Lung (tissue), 12 donors: Measurements from ENCODE around the gene PDE4B. TPM values are rescaled to one million over a fixed set of nuclear protein-coding genes. Genes with fewer than 3 reads are reported as not detected.

ENCODE experiments used
- ATAC-seq: fragments of 200-7000 bp; cut with Tn5 transposase; one replicate; pipeline ENCODE4 v1.9.1; 2020; ENCODE audit warnings: moderate number of reproducible peaks; ENCODE audit not compliant: insufficient read depth, low FRiP score
- DNase-seq, 3 donors: peaks; one replicate each; pipeline ENCODE4 v3.0.0-alpha.2; 2013 to 2017
- H3K27ac ChIP-seq, 2 donors: one replicate each; pipeline ENCODE4 v1.5.1; 2013; ENCODE audit warnings: mild to moderate bottlenecking in 2 of 2, moderate library complexity in 2 of 2, control low read depth in 1 of 2, inconsistent platforms in 1 of 2, low read depth in 1 of 2, low read length in 1 of 2
- H3K27me3 ChIP-seq, 3 donors: one replicate each; pipeline ENCODE4 v1.5.1; 2013; ENCODE audit warnings: low read length in 2 of 3; ENCODE audit not compliant: control insufficient read depth in 3 of 3, insufficient read depth in 3 of 3
- H3K36me3 ChIP-seq, 4 donors: one replicate each; pipeline ENCODE4 v1.5.1; 2013; ENCODE audit warnings: low read length in 4 of 4, mild to moderate bottlenecking in 1 of 4, moderate library complexity in 1 of 4; ENCODE audit not compliant: control insufficient read depth in 4 of 4, insufficient read depth in 4 of 4
- H3K4me1 ChIP-seq, 5 donors: one replicate each; pipeline ENCODE4 v1.5.1; 2013; ENCODE audit warnings: low read length in 5 of 5, mild to moderate bottlenecking in 2 of 5, moderate library complexity in 1 of 5; ENCODE audit not compliant: control insufficient read depth in 5 of 5, insufficient read depth in 5 of 5
- H3K4me3 ChIP-seq: one replicate; pipeline ENCODE4 v1.5.1; 2013; ENCODE audit warnings: mild to moderate bottlenecking, control low read depth, moderate library complexity
- H3K9ac ChIP-seq, 2 donors: one replicate each; pipeline ENCODE4 v1.5.1; 2013; ENCODE audit warnings: low read length in 2 of 2, control low read depth in 1 of 2; ENCODE audit not compliant: insufficient read depth in 1 of 2
- H3K9me3 ChIP-seq, 4 donors: one replicate each; pipeline ENCODE4 v1.5.1; 2013; ENCODE audit warnings: low read length in 3 of 4, mild to moderate bottlenecking in 1 of 4, moderate library complexity in 1 of 4; ENCODE audit not compliant: control insufficient read depth in 4 of 4, insufficient read depth in 3 of 4
- WGBS, 2 donors: extraction: QIAGEN DNeasy Blood & Tissue Kit; methylation state at CpG; one replicate each; pipeline ENCODE4 v1.1.7; 2013; 5-methylcytosine and 5-hydroxymethylcytosine counted together
- polyA plus RNA-seq, 2 donors: library from polyadenylated mRNA; stranded (reverse); fragments of 200-250 nt; gene quantifications; one replicate each; pipeline ENCODE4 v1.2.1, GENCODE V29; 2013
- total RNA-seq, 2 donors: library from RNA; depleted of rRNA in 1 of 2; stranded (reverse); fragments of >200 nt in 1 of 2; gene quantifications; one replicate each; pipeline ENCODE4 v1.2.1, GENCODE V29; 2014 to 2021
- TF ChIP-seq, protein P1 (sequence below): IDR thresholded peaks from 2 replicates; pipeline ENCODE4 v1.5.1; 2012; ENCODE audit warnings: mild to moderate bottlenecking; ENCODE audit errors: control extremely low read depth, extremely low read depth
- donor health status: control.
- donor health status: control.
- donor health status: Bipolar disorder and iron deficiency.
- donor health status: healthy.
- donor health status: DM: yes; HTN: yes; CAD: no.

PDE4B gene
- total and polyA plus RNA-seq, 4 donors: 4.0 to 96.2 (median 20.2) TPM

DNA sequence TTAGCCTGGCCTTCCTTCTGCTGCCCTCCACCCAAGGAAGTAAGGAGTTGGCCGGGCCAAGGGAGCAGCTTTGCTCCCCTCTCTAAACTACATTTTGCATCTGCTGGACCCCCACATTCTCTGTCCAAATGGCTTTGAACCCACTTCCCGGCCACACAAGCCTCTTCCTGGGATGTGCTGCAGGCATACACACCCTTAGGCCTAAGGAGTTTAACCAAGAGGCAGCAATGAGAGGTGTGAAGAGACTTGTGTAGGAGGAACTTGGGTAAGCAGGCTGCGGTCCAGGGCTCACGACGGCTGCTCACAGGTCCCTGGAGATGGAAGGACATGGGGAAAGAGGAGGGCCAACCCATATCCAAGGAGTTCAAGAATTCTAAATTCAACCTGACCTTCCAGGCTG is 544.6 kb downstream of the PDE4B start:
- peak overlapping the region; percentile 10 to 48 for H3K27ac ChIP-seq
- no peaks in the 10 kb centered on the region for H3K27me3 ChIP-seq
- no peak for DNase-seq
- no peak overlapping the region for H3K4me3 ChIP-seq
- no peak overlapping the region for H3K9ac ChIP-seq
- TF ChIP-seq, protein P1, sequence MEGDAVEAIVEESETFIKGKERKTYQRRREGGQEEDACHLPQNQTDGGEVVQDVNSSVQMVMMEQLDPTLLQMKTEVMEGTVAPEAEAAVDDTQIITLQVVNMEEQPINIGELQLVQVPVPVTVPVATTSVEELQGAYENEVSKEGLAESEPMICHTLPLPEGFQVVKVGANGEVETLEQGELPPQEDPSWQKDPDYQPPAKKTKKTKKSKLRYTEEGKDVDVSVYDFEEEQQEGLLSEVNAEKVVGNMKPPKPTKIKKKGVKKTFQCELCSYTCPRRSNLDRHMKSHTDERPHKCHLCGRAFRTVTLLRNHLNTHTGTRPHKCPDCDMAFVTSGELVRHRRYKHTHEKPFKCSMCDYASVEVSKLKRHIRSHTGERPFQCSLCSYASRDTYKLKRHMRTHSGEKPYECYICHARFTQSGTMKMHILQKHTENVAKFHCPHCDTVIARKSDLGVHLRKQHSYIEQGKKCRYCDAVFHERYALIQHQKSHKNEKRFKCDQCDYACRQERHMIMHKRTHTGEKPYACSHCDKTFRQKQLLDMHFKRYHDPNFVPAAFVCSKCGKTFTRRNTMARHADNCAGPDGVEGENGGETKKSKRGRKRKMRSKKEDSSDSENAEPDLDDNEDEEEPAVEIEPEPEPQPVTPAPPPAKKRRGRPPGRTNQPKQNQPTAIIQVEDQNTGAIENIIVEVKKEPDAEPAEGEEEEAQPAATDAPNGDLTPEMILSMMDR: no peak
- H3K36me3 ChIP-seq: no peaks in the 10 kb centered on the region
- no peak for ATAC-seq
- 50 to 76% methylated on average over 5 of the region's 5 CpGs for WGBS, 2 donors
- peaks cover 3 to 38% (median 10%) of the 10 kb centered on the region in 5 donors for H3K4me1 ChIP-seq
- no peaks in the 10 kb centered on the region for H3K9me3 ChIP-seq

DNA sequence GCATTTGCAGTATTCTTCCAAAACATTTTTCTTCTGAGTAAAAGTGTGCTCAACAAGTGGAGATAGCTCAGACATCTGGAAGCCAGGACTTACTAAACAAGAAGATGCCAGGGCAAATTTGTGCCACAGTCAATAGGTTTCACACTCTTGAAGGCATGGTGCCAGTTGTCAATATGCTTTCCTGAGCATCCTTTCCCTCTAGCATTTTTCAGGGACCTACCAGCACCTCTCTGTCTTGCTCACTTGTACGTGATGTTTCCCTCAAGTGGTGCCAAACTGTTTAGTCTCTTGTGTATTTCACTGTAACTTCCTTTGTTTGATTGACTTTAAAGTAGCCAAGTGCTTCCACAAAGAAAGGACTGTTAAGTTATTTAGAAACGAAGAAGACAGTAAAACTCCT is 547.2 kb downstream of the PDE4B start:
- no peak for ATAC-seq
- Histone ChIP-seq H3K4me1 (peaks cover 0 to 38% (median 9%) of the 10 kb centered on the region in 5 donors), H3K9me3 (no peaks in the 10 kb centered on the region), H3K36me3 (no peaks in the 10 kb centered on the region), H3K27me3 (no peaks in the 10 kb centered on the region), H3K4me3 (no peak overlapping the region), H3K9ac (no peak overlapping the region), H3K27ac (peak overlapping the region; percentile 35 to 77)
- WGBS, 2 donors: 6 to 14% methylated on average over 2 of the region's 2 CpGs
- peak in 2 of 3 donors; percentile 55 to 75 for DNase-seq
- TF ChIP-seq, protein P1: no peak

DNA sequence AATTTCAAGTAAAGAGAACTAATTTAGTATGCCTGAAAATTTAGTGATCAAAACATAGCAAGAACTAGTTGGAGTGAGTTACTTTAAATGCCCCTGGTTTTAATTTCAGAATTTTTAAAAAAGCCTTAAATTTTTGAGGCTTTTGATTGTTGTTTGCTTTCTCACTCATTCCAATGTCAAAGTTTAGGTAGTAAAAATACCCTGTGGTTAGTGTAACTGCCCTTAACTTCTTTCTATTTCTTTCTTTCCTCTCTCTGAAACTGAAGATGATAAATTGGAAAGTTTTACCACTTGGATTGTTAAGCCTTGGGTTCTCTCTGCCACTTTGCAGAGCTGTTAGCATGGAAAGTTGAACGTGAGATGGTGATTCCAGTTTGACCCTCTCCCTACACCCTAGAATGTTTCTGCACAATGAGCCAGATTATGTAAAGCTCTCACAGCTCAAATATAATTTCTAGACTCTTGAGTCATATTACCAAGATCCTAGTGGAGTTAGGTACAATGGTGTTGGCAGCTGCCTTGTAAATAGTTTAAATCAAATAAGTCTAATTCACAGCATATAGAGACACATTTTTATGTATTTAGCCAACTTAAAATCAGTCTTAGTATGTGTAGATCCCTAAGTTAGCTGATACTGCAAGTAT is 548.9 kb downstream of the PDE4B start:
- ATAC-seq (no peak), DNase-seq (no peak)
- TF ChIP-seq, protein P1: no peak
- Histone ChIP-seq H3K27ac (no peak overlapping the region), H3K9ac (no peak overlapping the region), H3K27me3 (no peaks in the 10 kb centered on the region), H3K36me3 (no peaks in the 10 kb centered on the region), H3K9me3 (no peaks in the 10 kb centered on the region), H3K4me1 (peaks cover 0 to 33% (median 4%) of the 10 kb centered on the region in 5 donors), H3K4me3 (no peak overlapping the region)
- WGBS, 2 donors: 71 to 86% methylated on average over 1 of the region's 1 CpG

DNA sequence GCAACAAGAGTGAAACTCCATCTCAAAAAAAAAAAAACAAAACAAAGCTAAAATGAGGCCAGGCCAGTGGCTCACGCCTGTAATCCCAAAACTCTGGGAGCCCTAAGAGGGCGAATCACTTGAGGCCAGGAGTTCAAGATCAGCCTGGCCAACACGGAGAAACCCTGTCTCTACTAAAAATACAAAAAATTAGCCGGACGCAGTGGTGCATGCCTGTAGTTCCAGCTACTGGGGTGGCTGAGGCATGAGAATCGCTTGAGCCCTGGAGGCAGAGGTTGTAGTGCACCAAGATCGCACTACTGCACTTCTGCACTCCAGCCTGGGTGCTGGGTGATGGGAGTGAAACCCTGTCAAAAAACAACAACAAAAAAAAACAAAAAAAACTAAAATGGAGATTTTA is 550.0 kb downstream of the PDE4B start:
- no peak overlapping the region for H3K27ac ChIP-seq
- no peak overlapping the region for H3K4me3 ChIP-seq
- H3K27me3 ChIP-seq: no peaks in the 10 kb centered on the region
- H3K9ac ChIP-seq: no peak overlapping the region
- DNase-seq (no peak), ATAC-seq (no peak)
- no peaks in the 10 kb centered on the region for H3K36me3 ChIP-seq
- TF ChIP-seq, protein P1: no peak
- peaks cover 0 to 26% (median 2%) of the 10 kb centered on the region in 5 donors for H3K4me1 ChIP-seq
- no peaks in the 10 kb centered on the region for H3K9me3 ChIP-seq
- WGBS, 2 donors: 93 to 94% methylated on average over 7 of the region's 7 CpGs
